22Rv1 (cell line): Measurements from ENCODE around the gene CSPG4.

Experiments used
- CTCF ChIP-seq: fragments of 450-650 bp; IDR thresholded peaks from 2 replicates; pipeline ENCODE4 v1.5.1; 2017; ENCODE audit warnings: mild to moderate bottlenecking
- ZFX ChIP-seq: fragments of 450-650 bp; IDR thresholded peaks from 2 replicates; pipeline ENCODE4 v1.6.1; 2017; ENCODE audit warnings: antibody characterized with exemption, borderline replicate concordance

GRCh38 chr15:75682181-75683135, 30.2 kb downstream of the CSPG4 start:
- TF ChIP-seq CTCF (no peak), ZFX (no peak)
